Measurements from ENCODE around the gene KIF2C.

DNA sequence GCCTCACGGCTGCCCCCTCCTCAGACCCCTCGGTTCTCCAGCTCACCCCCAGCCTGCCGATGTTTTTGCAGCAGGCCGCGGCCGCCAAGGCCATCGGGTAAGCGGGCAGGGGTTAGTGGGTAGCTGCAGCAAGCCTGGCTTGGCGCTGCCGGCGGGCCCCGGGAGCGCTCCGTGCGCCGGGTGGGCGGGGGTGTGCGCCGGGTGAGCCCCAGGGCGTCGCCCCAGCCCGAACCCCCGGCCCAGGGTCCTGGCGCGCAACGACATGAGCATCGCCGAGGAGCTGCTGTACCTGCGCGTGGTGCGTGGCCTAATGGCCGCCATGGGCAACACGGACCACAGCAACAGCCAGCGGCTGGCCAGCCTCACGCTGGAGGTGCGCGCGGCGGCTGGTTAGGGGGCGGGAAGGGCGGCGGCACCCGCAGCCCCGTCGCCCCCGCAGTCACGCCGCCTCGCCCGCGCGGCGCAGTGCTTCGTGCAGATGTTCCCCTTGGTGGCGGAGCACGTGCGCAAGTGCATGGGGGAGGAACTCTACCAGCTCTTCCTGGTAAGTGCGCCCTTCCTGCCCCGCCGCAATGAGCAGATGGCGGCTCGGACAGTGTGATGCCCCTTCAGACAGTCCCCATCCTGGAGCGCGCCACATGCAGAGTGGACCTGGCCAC lies 15.2 kb upstream of the KIF2C start:
- TF ChIP-seq, protein P1, sequence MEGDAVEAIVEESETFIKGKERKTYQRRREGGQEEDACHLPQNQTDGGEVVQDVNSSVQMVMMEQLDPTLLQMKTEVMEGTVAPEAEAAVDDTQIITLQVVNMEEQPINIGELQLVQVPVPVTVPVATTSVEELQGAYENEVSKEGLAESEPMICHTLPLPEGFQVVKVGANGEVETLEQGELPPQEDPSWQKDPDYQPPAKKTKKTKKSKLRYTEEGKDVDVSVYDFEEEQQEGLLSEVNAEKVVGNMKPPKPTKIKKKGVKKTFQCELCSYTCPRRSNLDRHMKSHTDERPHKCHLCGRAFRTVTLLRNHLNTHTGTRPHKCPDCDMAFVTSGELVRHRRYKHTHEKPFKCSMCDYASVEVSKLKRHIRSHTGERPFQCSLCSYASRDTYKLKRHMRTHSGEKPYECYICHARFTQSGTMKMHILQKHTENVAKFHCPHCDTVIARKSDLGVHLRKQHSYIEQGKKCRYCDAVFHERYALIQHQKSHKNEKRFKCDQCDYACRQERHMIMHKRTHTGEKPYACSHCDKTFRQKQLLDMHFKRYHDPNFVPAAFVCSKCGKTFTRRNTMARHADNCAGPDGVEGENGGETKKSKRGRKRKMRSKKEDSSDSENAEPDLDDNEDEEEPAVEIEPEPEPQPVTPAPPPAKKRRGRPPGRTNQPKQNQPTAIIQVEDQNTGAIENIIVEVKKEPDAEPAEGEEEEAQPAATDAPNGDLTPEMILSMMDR (conservative IDR thresholded peaks at IDR 0.05 in 1 of 2, IDR thresholded peaks at IDR 0.05 in 1 of 2; ENCODE audit: extremely low read depth in 1 of 2, insufficient read depth in 1 of 2, low read depth in 1 of 2, low read length in 2 of 2): no peak
- TF ChIP-seq EZH2 (IDR thresholded peaks at IDR 0.05; ENCODE audit: borderline replicate concordance, low read length): no peak
